Activated effector memory CD4-positive, alpha-beta T cell treated with Interleukin-2 at 50 U/mL for 16 hours (primary cell): ENCODE measurements around the gene CENPM.

ENCODE experiments used
- DNase-seq: peaks from one replicate; pipeline ENCODE4 v3.0.0-alpha.2; 2020

CENPM gene

DNA sequence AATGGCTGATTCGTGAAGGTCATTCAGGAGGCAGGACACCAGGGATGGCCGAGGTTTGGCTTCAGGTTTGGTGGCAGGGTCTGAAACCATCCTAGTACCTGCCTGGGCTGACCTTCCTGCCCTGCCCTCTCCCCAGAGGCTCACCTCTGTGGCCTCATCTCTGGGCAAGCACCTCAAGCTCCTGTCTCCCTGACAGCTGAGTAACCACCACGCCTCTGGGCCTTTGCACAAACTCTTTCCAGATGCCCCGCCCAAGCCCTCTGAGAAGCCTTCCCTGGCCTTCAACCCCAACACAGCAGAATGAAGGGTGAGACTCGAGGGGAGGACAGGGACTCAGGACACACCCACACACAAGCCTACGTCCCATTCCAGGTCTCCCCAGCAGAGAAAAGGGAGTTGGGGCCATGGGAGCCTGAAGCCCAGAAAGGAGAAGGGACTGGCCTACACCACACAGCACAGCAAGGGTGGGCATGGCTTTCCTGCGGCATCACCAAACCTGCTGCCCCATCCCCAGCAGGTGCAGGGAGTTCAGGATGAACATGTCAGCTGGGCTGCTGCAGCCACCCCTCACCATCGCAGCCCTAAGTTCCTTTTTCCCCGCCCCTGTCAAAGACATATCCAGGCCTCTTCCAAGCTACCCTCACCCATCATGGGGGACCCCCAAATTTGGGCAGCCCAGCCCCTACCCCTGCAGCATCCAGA lies 34.5 kb downstream of the CENPM start:
- no peak for DNase-seq

DNA sequence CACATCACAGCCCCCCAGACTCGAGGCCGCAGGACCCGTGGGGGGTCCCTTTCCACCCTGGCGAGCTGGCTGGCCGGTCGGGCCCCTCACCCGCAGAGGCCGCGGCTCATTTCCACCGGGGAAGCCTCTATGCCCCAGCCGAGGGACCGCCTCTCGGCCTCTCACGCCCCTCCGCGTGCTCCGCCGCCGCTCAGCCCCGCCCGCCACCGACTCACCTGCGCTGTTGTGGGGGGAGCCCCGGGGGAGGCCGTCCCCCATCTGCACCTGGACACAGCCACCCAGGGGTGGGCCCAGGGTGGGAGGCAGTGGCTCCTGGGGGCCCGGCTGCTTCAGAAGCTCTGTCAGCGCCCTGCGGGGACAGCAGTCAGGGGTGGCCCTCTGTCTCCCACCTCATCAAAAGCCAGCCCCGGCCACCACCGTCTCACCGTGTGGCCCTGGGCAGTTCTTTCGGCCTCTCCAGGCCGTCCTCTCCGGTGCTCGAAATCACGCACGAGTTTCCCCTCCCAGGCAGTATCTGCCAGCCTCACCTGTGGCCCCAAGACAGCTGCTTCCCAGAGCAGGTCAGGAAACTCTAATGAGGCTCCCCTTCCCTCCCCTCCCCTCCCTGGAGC lies 35.8 kb downstream of the CENPM start:
- DNase-seq = no peak

GRCh38 chr22:41910050-41911000 lies 36.6 kb downstream of the CENPM start:
- DNase-seq = peak; percentile 19

- DNase-seq = no peak
Observed at GRCh38 chr22:41909310-41910049, 37.5 kb downstream of the CENPM start.

GRCh38 chr22:41908411-41909309 lies 38.3 kb downstream of the CENPM start:
- DNase-seq = no peak

DNA sequence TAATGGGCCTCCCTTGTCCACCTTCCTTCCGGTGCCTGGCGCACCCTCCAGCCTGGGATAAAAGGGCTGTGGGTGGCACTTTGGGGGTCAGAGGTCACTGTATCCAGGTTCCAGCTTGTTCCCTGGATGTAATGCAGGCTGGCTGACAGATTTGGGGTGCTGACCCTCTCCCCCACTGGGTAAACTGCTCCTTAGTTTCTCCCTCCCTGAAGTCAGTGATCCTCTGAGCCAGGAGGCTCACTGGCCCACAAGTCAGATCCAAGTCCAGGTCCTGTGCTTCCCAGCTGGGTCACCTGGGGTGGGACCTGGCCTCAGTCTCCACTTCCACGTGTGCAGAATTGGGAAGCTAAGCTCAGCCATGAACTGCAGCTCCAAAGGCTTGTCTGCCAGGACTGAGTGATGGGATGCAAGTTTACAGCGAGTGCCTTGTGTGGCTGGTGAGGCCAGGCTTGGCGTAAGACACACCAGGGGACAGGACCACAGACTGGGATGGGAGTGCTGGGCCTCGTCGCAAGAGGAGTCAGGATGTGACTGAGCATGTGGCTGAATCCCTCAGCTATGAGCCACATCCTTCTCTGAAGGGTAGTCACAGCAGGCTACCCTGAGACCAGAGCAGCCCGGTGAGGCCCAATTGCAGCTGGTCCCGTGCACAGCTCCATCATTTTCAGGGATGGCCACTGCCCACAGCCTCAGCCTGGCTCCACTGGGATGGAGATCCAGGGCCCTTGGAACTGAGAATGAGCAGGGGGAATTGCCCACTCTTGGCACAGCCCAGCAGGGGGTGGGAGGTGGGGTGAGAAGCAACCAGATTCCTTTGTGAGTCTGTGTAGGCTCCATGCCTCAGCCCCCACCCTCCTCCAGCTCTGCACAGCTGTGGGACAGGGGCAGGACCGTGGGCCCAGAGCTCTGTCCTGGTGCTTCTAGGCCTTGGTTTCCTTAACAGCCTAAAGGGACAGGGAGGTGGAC lies 39.2 kb downstream of the CENPM start:
- no peak for DNase-seq

DNA sequence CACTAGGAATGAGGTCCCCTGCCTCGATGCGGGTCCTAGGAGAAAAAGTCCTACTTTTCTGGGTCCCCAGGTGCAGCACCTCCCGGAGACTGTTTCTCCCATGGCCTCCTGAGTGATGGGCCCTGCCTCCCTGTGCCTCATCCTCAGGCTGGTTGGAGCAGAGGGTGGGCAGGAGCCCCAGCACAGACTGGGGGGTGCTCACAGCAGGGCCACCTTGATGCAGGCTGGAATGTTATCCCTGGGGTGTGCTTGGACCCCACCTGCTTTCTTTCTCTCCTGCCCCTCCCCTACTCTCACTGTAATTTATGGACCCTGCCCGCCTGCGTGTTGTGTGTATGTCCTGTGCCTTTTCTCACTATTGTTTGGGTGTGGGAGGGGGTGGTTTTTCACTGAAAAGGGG lies 40.1 kb downstream of the CENPM start:
- DNase-seq = no peak

DNA sequence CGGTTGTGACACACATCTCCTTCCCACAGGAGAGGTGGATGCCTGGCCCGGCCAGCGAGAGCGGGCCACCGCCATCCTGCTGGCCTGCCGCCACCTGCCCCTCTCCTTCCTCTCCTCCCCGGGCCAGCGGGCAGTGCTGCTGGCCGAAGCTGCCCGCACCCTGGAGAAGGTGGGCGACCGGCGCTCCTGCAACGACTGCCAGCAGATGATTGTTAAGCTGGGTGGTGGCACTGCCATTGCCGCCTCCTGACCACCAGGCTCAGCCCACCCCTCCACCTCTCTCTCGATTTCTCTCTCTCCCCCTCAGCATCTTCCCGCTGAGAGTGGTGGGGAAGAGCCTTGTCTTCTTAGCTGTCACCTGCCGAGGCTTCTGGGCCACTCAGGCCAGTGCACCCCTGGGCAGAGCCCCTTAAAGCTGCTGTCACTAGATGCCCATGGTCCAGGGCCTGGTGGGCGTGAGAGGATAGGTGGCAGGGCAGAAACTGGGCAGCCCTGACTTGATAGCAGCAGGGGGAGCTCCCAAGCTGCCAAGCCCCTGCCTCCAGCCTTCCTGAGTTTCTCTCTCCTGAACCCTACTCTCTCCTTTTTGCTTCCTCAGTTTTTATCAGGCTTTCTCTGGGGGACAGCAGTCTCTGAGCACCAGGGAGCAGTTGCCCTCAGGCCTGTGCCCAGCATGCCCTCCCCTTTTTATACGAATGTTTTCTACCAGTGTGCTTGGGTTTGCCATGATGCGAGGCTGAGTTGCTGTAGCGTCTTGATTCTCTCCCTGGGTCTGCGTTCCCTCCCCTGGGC lies 41.3 kb downstream of the CENPM start:
- no peak for DNase-seq

- no peak for DNase-seq
Observed at GRCh38 chr22:41904450-41905410, 42.2 kb downstream of the CENPM start.

DNA sequence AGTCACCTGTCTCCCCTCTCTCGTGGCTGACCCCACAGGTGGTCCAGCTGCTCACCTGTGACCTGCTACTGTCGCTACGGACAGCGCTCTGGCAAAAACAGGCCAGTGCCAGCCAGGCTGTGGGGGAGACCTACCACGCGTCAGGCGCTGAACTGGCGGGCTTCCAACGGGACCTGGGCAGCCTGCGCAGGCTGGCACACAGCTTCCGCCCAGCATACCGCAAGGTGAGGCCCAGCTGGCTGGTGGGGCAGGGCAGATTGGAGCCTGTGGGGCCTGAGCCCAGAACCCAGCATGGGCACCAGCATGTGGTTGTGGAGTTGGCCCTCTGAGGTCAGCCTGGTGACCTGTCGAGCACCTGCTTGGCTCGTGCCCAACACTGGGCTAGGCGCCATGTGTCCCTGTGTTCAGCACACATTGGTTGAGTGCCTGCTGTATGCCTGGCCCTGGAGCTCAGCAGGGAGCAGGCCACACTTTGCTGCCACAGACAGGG lies 44.0 kb downstream of the CENPM start:
- no peak for DNase-seq

- no peak for DNase-seq
Observed at GRCh38 chr22:41902016-41902415, 44.9 kb downstream of the CENPM start.

DNA sequence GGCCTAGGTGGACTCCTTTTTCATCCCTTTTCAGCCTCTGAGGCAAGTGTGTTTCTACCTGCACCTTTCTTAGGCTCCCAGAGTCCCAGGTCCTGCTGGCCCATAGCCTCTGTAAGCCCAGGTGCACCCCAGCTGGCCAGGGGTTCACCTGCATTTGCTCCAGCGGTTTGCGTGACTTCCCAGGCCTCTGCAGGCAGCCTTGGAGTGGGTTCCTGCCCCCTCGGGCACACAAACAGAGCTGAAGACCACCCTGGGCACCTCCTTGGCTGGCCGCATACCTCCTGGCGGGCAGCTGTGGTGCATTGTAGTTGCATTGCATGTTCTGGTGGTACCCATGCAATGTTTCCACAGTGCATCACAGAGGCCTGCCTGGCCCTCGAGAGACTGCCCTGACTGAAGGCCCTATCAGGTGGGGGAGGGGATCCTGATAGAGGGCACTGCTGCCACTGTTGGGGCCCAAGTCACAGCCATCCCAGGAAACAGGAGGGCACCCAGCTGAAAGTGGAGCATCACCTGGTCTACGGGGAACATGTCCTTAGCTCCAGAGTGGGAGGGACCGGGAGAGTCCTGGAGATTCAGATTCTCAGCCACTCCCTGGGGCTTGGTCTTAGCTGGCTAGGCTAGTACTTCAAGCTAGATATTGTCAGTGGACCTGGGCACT lies 46.2 kb downstream of the CENPM start:
- no peak for DNase-seq

- DNase-seq = no peak
Observed at GRCh38 chr22:41899992-41900651, 46.8 kb downstream of the CENPM start.

GRCh38 chr22:41899110-41899509 lies 47.8 kb downstream of the CENPM start:
- no peak for DNase-seq

GRCh38 chr22:41898645-41899044 lies 48.3 kb downstream of the CENPM start:
- no peak for DNase-seq

GRCh38 chr22:41893591-41894375 lies 53.2 kb downstream of the CENPM start:
- DNase-seq = no peak
